GM23338 (cell line): ENCODE measurements around the gene BSND. TPM values are rescaled to one million over a fixed set of nuclear protein-coding genes. Genes with fewer than 3 reads are reported as not detected.

Experiments
- ATAC-seq: fragments of 200-7000 bp; cut with Tn5 transposase; 3 replicates; pipeline ENCODE4 v1.9.1; 2020
- DNase-seq: peaks from one replicate; pipeline ENCODE4 v3.0.0-alpha.2; 2015; ENCODE audit warnings: low spot score
- H2AFZ ChIP-seq: fragments of 200-600 bp; sonication (generic); 2 replicates; pipeline ENCODE4 v1.8.0; 2016; ENCODE audit warnings: antibody characterized with exemption, mild to moderate bottlenecking, moderate library complexity
- H3F3A ChIP-seq: fragments of 200-600 bp; sonication (generic); replicated peaks from 2 replicates; pipeline ENCODE4 v1.8.0; 2017; ENCODE audit warnings: antibody characterized with exemption, mixed run types, low read depth
- H3K27ac ChIP-seq: fragments of 200-600 bp; sonication (generic); 2 replicates; pipeline ENCODE4 v1.6.1; 2016; ENCODE audit warnings: low read depth
- H3K27me3 ChIP-seq: fragments of 200-600 bp; sonication (generic); 2 replicates; pipeline ENCODE4 v1.8.0; 2016; ENCODE audit warnings: mild to moderate bottlenecking, mixed run types, moderate library complexity; ENCODE audit not compliant: insufficient read depth
- H3K36me3 ChIP-seq: fragments of 200-600 bp; sonication (generic); 2 replicates; pipeline ENCODE4 v1.8.0; 2016; ENCODE audit warnings: mild to moderate bottlenecking; ENCODE audit not compliant: insufficient read depth
- H3K4me1 ChIP-seq: fragments of 200-600 bp; sonication (generic); 2 replicates; pipeline ENCODE4 v1.8.0; 2016; ENCODE audit warnings: mild to moderate bottlenecking, moderate library complexity; ENCODE audit not compliant: insufficient read depth
- H3K4me2 ChIP-seq: fragments of 200-600 bp; sonication (generic); 2 replicates; pipeline ENCODE4 v1.7.1; 2017; ENCODE audit warnings: mixed run types
- H3K4me3 ChIP-seq: fragments of 200-600 bp; sonication (generic); 2 replicates; pipeline ENCODE4 v1.6.1; 2016; ENCODE audit warnings: mixed run types
- H3K79me2 ChIP-seq: fragments of 200-600 bp; sonication (generic); replicated peaks from 2 replicates; pipeline ENCODE4 v1.8.0; 2017; ENCODE audit warnings: mild to moderate bottlenecking; ENCODE audit not compliant: insufficient read depth
- H3K9me2 ChIP-seq: fragments of 200-600 bp; sonication (generic); 2 replicates; pipeline ENCODE4 v1.8.0; 2017; ENCODE audit not compliant: insufficient read depth
- H4K20me1 ChIP-seq: fragments of 200-600 bp; sonication (generic); replicated peaks from 2 replicates; pipeline ENCODE4 v1.8.0; 2017; ENCODE audit warnings: mild to moderate bottlenecking; ENCODE audit not compliant: insufficient read depth
- H3K27ac Mint-ChIP-seq: 2 replicates; pipeline ENCODE4 v1.8.0; 2020; ENCODE audit warnings: inconsistent platforms, mild to moderate bottlenecking, moderate library complexity, mixed read lengths
- H3K27me3 Mint-ChIP-seq: 3 replicates; pipeline ENCODE4 v1.8.0; 2022; ENCODE audit warnings: low read depth, mild to moderate bottlenecking, moderate library complexity, mixed read lengths, inconsistent platforms; ENCODE audit not compliant: insufficient read depth, poor library complexity
- H3K36me3 Mint-ChIP-seq: 3 replicates; pipeline ENCODE4 v1.8.0; 2021; ENCODE audit warnings: low read depth, mild to moderate bottlenecking, inconsistent platforms, moderate library complexity, mixed read lengths
- H3K4me1 Mint-ChIP-seq: 3 replicates; pipeline ENCODE4 v1.8.0; 2020; ENCODE audit warnings: mild to moderate bottlenecking, inconsistent platforms, mixed read lengths
- H3K4me3 Mint-ChIP-seq: 3 replicates; pipeline ENCODE4 v1.8.0; 2021; ENCODE audit warnings: moderate library complexity, mild to moderate bottlenecking, inconsistent platforms, mixed read lengths
- H3K9me3 Mint-ChIP-seq: 3 replicates; pipeline ENCODE4 v1.8.0; 2020; ENCODE audit warnings: moderate library complexity, mild to moderate bottlenecking, inconsistent platforms, mixed read lengths
- EZH2phosphoT487 ChIP-seq: fragments of 200-600 bp; sonication (generic); IDR thresholded peaks from one replicate; pipeline ENCODE4 v1.8.1; 2018; ENCODE audit warnings: antibody characterized with exemption; ENCODE audit not compliant: unreplicated experiment
- REST ChIP-seq: IDR thresholded peaks from one replicate; pipeline ENCODE4 v1.6.1; 2018; ENCODE audit warnings: antibody characterized with exemption; ENCODE audit not compliant: unreplicated experiment
- STAT1 ChIP-seq: IDR thresholded peaks from one replicate; pipeline ENCODE4 v1.6.1; 2016; ENCODE audit warnings: antibody characterized with exemption; ENCODE audit not compliant: unreplicated experiment
- ZNF331 ChIP-seq: fragments of 250-450 bp; sonication (Bioruptor Pico); IDR thresholded peaks from 2 replicates; pipeline ENCODE4 v1.5.0; 2020; ENCODE audit warnings: low read depth, mild to moderate bottlenecking, moderate library complexity
- ZNF462 ChIP-seq: fragments of 250-450 bp; sonication (Bioruptor Pico); IDR thresholded peaks from 2 replicates; pipeline ENCODE4 v1.5.0; 2020; ENCODE audit warnings: mild to moderate bottlenecking, moderate library complexity
- polyA plus RNA-seq: library from polyadenylated mRNA; unstranded; fragments of >200 nt; fragmentation: Nextera tagmentation; extraction: Ambion mirVana; gene quantifications from 2 replicates; pipeline ENCODE4 v1.2.1, GENCODE V29; 2016
- total RNA-seq: library from RNA; depleted of rRNA; stranded (reverse); fragments of >200 nt; shearing (Covaris generic); gene quantifications from 2 replicates; pipeline ENCODE4 v1.2.3, GENCODE V29; 2014

The BSND gene
- total and polyA plus RNA-seq, 2 experiments from 2014 or later: 0.55 to 1.4 TPM

- H3K4me3 Mint-ChIP-seq: no peak overlapping the region
- TF ChIP-seq EZH2phosphoT487 (no peak), STAT1 (no peak), ZNF462 (no peak), REST (no peak), ZNF331 (no peak)
- no peaks in the 10 kb centered on the region for H3K36me3 Mint-ChIP-seq
- no peak overlapping the region for H3K4me2 ChIP-seq
- ATAC-seq (no peak), DNase-seq (no peak)
- no peak overlapping the region for H3K27ac ChIP-seq
- no peak overlapping the region for H3K4me3 ChIP-seq
- no peak overlapping the region for H2AFZ ChIP-seq
- peaks cover 8% of the 10 kb centered on the region; the same call in 1 of the 2 replicates for H3K4me1 ChIP-seq
- no peak overlapping the region for H3K27ac Mint-ChIP-seq
- H3K27me3 Mint-ChIP-seq: peaks cover 5% of the 10 kb centered on the region
- no peaks in the 10 kb centered on the region for H3F3A ChIP-seq
- H3K9me3 Mint-ChIP-seq: no peaks in the 10 kb centered on the region
- no peaks in the 10 kb centered on the region for H3K79me2 ChIP-seq
- peaks cover 9% of the 10 kb centered on the region; the same call in 1 of the 2 replicates for H3K9me2 ChIP-seq
- no peaks in the 10 kb centered on the region for H3K36me3 ChIP-seq
- H4K20me1 ChIP-seq: no peaks in the 10 kb centered on the region
- H3K27me3 ChIP-seq: no peaks in the 10 kb centered on the region
- H3K4me1 Mint-ChIP-seq: peaks cover 13% of the 10 kb centered on the region
Observed at GRCh38 chr1:54971317-54971791, 27.4 kb upstream of the BSND start.
